ENCODE data around the gene SLC22A2. TPM values are rescaled to one million over a fixed set of nuclear protein-coding genes. Genes with fewer than 3 reads are reported as not detected.

SLC22A2 gene
- total RNA-seq, 4 donors from 2014 or later: not detected

DNA sequence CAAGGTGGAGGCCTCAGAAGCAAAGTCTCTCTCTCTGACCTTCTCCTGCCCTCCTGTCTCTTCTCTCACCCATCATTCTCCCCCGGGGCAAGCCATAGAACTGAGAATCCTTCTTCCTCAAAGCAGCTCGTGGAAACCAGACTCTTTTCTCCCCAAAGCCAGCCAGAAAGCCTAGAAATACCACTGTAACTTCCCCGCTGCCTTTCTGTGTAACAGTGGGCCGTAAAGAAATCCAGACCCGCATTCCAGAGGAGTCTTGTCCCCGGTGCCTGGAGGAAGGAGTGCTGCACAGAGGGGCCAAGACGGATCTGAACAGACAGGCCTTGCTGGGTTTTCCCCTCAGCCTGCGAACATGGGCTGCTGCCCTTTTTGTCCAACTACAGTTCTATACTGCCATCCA, 977 bp upstream of the SLC22A2 start:
- TF ChIP-seq POLR2A (IDR thresholded peaks at IDR 0.05): no peak
- TF ChIP-seq, protein P1, sequence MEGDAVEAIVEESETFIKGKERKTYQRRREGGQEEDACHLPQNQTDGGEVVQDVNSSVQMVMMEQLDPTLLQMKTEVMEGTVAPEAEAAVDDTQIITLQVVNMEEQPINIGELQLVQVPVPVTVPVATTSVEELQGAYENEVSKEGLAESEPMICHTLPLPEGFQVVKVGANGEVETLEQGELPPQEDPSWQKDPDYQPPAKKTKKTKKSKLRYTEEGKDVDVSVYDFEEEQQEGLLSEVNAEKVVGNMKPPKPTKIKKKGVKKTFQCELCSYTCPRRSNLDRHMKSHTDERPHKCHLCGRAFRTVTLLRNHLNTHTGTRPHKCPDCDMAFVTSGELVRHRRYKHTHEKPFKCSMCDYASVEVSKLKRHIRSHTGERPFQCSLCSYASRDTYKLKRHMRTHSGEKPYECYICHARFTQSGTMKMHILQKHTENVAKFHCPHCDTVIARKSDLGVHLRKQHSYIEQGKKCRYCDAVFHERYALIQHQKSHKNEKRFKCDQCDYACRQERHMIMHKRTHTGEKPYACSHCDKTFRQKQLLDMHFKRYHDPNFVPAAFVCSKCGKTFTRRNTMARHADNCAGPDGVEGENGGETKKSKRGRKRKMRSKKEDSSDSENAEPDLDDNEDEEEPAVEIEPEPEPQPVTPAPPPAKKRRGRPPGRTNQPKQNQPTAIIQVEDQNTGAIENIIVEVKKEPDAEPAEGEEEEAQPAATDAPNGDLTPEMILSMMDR (IDR thresholded peaks at IDR 0.05): no peak
- no peak for DNase-seq (ENCODE audit: low spot score in 2 of 2)
- intact Hi-C loops (cut with DNase I; ENCODE audit: low total_unique reads): no loop called here
- H3K4me3 ChIP-seq (ENCODE audit: low read depth, poor library complexity, severe bottlenecking): no peak overlapping the region
- WGBS, 2 donors: 39 to 45% methylated on average over 8 of the region's 8 CpGs

DNA sequence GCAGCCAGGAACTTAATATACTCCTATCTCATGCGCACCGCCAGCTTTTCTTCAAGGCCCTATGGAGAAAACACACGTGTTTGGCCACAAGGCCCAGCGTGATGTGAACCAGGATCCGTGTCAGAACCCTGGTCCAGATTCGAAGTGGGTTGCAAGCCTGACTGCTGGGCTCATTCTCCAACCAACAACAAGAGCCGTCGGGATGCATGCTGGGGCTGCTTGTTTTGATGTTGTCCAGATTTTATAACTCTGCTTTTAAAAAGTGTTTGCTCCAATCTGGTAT, 463 bp upstream of the SLC22A2 start:
- intact Hi-C loops (cut with DNase I; ENCODE audit: low total_unique reads): no loop called here
- 90 to 92% methylated on average over 8 of the region's 8 CpGs for WGBS, 2 donors
- no peak for DNase-seq (ENCODE audit: low spot score in 2 of 2)
- no peak overlapping the region for H3K4me3 ChIP-seq (ENCODE audit: low read depth, poor library complexity, severe bottlenecking)
- TF ChIP-seq POLR2A (IDR thresholded peaks at IDR 0.05): no peak
- TF ChIP-seq, protein P1 (IDR thresholded peaks at IDR 0.05): no peak

DNA sequence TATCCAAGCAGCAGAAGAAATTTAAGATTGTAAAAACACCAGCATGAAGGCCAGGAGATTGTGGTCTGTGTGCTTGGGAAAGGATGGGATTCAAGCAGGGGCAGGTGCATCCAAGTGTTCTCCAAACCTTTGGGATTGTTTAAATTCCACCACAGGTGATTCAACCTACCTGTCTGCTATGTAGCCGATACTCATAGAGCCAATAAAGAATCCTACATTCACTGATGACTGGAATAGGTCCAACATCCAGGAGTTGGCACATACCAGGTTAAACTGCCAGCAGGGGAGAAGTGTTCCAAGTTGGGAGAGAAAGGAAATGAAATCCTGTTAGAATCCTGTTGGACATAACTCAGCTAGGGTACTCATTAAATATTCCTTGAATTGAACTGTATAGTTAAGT, 2.2 kb downstream of the SLC22A2 start:
- no peak overlapping the region for H3K4me3 ChIP-seq (ENCODE audit: low read depth, poor library complexity, severe bottlenecking)
- WGBS, 2 donors: 57 to 64% methylated on average over 1 of the region's 1 CpG
- intact Hi-C loops (cut with DNase I; ENCODE audit: low total_unique reads): no loop called here
- DNase-seq (ENCODE audit: low spot score in 2 of 2): no peak
- TF ChIP-seq, protein P1 (IDR thresholded peaks at IDR 0.05): no peak
- no peak for TF ChIP-seq POLR2A (IDR thresholded peaks at IDR 0.05)

DNA sequence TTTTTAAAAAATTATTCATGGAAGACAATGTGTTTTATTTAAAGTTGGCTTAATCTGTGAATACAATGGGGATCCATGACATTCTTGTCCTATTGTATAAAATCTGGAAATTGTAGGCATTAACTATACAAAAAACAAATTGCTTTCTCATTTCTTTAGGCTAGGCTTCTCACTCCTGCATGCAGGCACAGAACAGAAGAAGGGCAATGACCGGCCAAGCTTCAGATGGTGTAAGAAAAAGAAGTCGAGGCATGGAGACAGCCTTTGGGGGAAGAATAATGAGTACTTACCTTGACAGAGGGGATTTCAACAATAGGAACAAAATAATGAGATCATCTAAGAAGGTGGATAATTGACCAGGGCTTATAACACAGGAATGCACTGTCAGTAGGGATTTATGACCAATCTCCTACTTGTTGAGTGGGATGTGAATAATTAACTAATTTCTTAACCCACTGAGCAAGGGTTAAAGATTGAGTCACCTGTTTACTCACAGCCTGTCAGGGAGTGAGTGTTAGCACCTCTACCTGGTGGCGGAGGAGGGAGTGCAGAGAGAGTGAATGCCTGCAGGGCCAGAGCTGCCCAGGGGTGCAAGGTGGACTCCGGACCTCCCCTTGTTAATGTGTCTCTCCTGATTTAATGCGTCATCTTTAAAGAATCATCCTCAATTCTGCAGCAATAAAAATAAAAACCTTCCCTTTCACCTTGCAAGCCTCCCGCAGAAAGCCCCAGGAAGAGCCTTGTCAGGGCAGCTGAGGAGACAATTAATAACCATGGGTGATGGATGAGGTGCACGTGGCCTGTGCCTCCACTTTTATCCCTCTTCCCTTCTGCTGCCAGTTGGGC, 3.9 kb downstream of the SLC22A2 start:
- intact Hi-C loops (cut with DNase I; ENCODE audit: low total_unique reads): no loop called here
- DNase-seq (ENCODE audit: low spot score in 2 of 2): no peak
- TF ChIP-seq, protein P1 (IDR thresholded peaks at IDR 0.05): no peak
- no peak for TF ChIP-seq POLR2A (IDR thresholded peaks at IDR 0.05)
- WGBS, 2 donors: 72 to 79% methylated on average over 7 of the region's 7 CpGs
- no peak overlapping the region for H3K4me3 ChIP-seq (ENCODE audit: low read depth, poor library complexity, severe bottlenecking)

DNA sequence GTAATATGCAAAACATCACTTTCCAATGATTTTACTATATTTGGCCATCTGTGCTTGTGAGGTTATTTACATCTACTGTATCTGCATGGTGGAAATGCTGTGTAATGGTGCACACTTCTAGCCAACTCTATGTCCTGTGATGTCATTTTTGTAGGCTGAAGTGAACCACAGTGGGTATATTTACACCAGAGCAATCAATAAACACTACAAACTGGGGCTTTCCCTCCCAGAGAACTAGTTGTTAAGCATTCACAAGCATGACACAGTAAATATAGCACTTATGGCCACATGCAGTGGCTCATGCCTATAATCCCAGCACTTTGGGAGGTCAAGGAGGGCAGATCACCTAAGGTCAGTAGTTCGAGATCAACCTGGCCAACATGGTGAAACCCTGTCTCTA, 4.9 kb downstream of the SLC22A2 start:
- TF ChIP-seq, protein P1 (IDR thresholded peaks at IDR 0.05): no peak
- TF ChIP-seq POLR2A (IDR thresholded peaks at IDR 0.05): no peak
- no peak overlapping the region for H3K4me3 ChIP-seq (ENCODE audit: low read depth, poor library complexity, severe bottlenecking)
- WGBS, 2 donors: 77 to 92% methylated on average over 1 of the region's 1 CpG
- DNase-seq (ENCODE audit: low spot score in 2 of 2): no peak
- intact Hi-C loops (cut with DNase I; ENCODE audit: low total_unique reads): no loop called here

DNA sequence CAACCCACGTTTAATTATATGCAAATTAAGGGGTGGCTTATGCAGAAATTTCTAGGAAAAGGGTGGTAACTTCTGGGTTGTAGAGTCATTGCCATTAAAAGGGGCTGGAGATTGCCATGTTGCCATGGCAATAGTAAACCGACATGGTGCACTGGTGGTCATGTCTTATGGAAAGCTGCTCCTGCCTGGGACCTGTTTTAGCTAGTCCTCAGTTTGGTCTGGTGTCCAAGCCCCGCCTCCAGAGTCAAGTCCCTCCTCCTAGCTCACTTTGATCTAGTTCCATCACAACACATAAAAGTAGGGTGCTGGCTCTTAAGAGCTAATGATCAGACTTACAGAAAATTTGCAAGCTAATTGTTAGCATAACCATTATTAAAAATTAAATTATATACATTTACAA, 5.3 kb downstream of the SLC22A2 start:
- intact Hi-C loops (cut with DNase I; ENCODE audit: low total_unique reads): no loop called here
- 29 to 31% methylated on average over 3 of the region's 3 CpGs for WGBS, 2 donors
- H3K4me3 ChIP-seq (ENCODE audit: low read depth, poor library complexity, severe bottlenecking): no peak overlapping the region
- no peak for TF ChIP-seq POLR2A (IDR thresholded peaks at IDR 0.05)
- TF ChIP-seq, protein P1 (IDR thresholded peaks at IDR 0.05): no peak
- no peak for DNase-seq (ENCODE audit: low spot score in 2 of 2)

Data from lower leg skin (tissue), 4 donors.